GM12891 (cell line): ENCODE results near the gene DCDC2B.

Experiments
- DNase-seq: peaks from one replicate; pipeline ENCODE4 v3.0.0; 2011; ENCODE audit warnings: low spot score; ENCODE audit not compliant: insufficient read length
- FAIRE-seq: peaks from 2 replicates; lab custom pipeline; 2011; peaks lifted over from hg19 to GRCh38; lab: Jason Lieb, UNC
- PAX5 ChIP-seq: IDR thresholded peaks from 2 replicates; pipeline ENCODE4 v1.6.1; 2011; ENCODE audit warnings: low read length, moderate library complexity, mild to moderate bottlenecking; ENCODE audit not compliant: insufficient read depth, severe bottlenecking
- POLR2A ChIP-seq: IDR thresholded peaks from 2 replicates; pipeline ENCODE4 v1.6.1; 2011; ENCODE audit warnings: low read depth, low read length, control low read depth
- POLR2AphosphoS5 ChIP-seq: IDR thresholded peaks from 2 replicates; pipeline ENCODE4 v1.6.1; 2011; ENCODE audit warnings: low read depth, low read length, control low read depth
- POU2F2 ChIP-seq: IDR thresholded peaks from 2 replicates; pipeline ENCODE4 v1.6.1; 2011; ENCODE audit warnings: low read depth, mild to moderate bottlenecking, control low read depth, low read length, moderate library complexity
- SPI1 ChIP-seq: IDR thresholded peaks from 2 replicates; pipeline ENCODE4 v1.6.1; 2011; ENCODE audit warnings: low read depth, low read length, control low read depth
- TAF1 ChIP-seq: IDR thresholded peaks from 2 replicates; pipeline ENCODE4 v1.6.1; 2011; ENCODE audit warnings: low read depth, low read length, control low read depth

DCDC2B gene

DNA sequence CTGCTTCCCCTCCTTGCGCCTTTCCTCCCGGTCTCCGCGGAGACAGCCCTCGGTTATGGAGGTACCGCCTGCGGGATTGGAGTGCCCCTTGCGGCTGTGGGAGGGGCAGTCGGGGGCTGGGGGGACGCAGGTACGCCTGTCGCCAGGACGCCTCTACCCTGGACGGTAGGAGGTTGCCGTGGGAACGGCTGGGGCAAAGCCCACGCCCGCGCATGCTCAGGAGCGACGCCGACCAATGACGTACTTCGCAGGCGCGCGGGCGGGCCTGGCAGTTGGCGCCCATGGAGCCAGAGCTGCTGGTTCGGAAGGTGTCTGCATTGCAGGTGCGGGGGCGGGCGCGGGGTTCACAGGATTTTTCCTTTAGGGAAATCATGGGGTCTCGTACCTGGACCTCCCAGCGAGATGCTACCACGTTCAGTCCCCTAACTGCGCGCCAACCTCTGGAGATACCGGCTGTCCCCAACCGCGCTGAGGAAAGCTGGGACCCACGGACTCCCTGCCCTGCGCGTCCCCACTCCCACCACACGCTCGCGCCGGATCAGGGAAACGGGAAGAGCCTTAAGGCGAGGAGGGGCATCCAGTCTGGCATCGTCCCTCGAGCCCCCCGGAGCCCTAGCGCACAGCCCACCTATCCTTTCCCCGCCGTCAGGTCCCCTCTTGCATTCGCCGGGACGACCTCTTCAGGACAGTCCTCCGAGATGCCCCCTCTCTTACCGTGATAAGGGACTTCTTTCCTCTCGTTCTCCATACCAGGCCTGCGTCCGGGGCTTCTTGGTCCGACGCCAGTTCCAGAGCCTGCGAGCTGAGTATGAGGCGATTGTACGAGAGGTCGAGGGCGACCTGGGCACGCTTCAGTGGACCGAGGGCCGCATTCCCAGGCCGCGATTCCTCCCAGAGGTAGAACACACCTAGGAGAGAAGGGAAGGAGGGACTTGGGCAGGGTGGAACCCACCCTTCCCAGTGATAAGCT is 3.2 kb upstream of the DCDC2B start, which contains the start of gene IQCC:
IQCC (plus strand) TSS at position 271 of the 970 bp plus-strand sequence; CDS start at position 282, 11 bp downstream.
- peak; percentile 83 for TF ChIP-seq POLR2AphosphoS5
- no peak for TF ChIP-seq SPI1
- no peak; the same call in 1 of the 2 replicates for TF ChIP-seq POU2F2
- 0 out of 2 replicates have a peak, but pooled peaks have one; percentile 16 for TF ChIP-seq TAF1
- TF ChIP-seq POLR2A = peak; percentile 69
- no peak for TF ChIP-seq PAX5
- DNase-seq (peak; percentile 93), FAIRE-seq (peak; percentile 98)

DNA sequence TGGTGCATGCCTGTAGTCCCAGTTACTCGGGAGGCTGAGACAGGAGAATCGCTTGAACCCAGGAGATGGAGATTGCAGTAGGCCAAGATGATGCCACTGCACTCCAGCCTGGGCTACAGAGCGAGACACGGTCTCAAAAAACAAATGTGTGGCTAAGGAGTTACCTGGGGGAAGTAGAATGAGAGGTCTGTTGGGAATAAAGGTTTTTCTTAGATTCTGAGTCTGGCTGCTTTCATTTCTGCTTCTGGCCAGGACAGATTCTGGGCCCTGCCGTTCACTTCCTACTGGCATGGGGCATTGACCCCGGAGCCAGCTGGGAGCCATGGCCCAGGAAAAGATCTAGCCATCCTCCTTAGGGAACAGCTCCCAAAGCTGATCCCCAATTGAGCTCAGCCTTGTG is 420 bp upstream of the DCDC2B start:
- no peak for DNase-seq
- no peak for FAIRE-seq
- TF ChIP-seq TAF1 (no peak), POU2F2 (no peak), POLR2AphosphoS5 (no peak), PAX5 (no peak), POLR2A (no peak), SPI1 (no peak; the same call in 1 of the 2 replicates)

DNA sequence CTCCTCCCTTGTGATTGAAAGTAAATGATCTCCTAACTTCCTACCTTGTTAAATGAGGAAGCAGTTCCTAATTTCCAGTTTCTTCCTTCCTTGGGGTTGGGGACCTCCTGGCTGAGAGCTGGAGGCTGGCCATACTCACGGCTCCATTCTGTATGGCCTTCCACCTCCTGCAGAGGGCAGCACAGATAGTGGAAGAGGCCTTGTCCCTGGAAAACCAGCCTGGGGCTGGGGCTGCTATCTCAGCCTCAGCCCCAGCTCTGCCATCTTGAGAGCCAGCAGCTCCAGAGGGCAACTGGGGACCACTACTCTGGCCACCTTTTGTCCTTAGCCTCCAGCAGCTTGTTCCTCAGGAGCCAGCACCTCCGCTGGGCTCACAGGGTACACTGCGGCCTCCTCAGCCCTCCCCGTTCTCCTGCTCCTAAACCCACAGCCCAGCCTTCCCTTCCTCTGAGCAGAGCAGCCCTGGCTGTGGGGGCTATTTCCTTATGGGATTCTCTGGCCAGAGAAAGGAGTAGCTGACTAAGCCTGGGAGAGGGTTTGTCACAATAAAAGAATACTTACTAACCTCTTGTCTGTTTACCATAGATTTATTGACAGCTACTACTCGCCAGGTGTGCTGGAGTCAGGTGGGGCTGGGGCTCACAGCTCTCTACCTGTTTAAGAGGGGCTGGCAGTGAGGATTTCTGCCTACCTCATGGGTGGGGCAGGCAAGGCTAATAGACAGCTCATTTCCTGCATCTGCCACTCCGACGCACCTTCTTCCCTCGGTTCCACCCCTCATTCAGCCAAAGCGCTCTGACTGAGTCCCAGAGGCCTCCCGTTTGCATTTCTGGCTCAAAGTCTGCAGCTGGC is 7.0 kb downstream of the DCDC2B start:
- FAIRE-seq (peak; percentile 81), DNase-seq (peak; percentile 56)
- TF ChIP-seq POU2F2 = no peak
- TF ChIP-seq SPI1 = no peak
- no peak for TF ChIP-seq POLR2AphosphoS5
- TF ChIP-seq POLR2A = no peak
- TF ChIP-seq PAX5 = no peak

DNA sequence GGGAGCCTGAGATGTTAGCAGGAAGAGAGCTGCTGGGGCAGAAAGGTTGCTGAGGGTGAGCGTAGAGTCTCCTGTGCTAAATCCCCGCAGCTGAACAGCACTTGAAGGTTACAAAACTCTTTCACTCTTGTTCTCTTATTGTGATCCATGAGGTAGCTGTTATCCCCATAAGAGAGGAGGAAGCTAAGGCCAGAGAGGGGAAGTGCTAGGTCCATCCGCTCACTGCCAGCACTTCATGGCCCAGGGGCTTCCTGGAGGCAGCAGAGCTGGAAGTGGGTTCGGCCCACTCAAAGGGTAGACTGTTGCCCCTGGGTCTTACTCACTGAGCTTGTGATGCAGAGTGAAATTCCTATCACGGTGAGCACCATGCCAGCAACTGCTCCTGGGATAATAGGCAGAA is 7.7 kb downstream of the DCDC2B start:
- TF ChIP-seq SPI1 (no peak), POU2F2 (no peak), POLR2A (no peak), PAX5 (no peak), TAF1 (no peak)
- no peak for FAIRE-seq
- no peak for DNase-seq

GRCh38 chr1:32219022-32219421 is 10.1 kb downstream of the DCDC2B start:
- TF ChIP-seq POLR2AphosphoS5 (no peak), POU2F2 (no peak), POLR2A (no peak), TAF1 (no peak), PAX5 (no peak), SPI1 (no peak)
- FAIRE-seq (no peak), DNase-seq (no peak)

- TF ChIP-seq SPI1 = no peak
- TF ChIP-seq POLR2AphosphoS5 = no peak
- no peak for TF ChIP-seq POU2F2
- no peak for TF ChIP-seq TAF1
- no peak for TF ChIP-seq POLR2A
- TF ChIP-seq PAX5 = no peak
- no peak for DNase-seq
- no peak for FAIRE-seq
Measured at GRCh38 chr1:32220746-32221580, 12.1 kb downstream of the DCDC2B start.

GRCh38 chr1:32221581-32221979 is 12.7 kb downstream of the DCDC2B start:
- FAIRE-seq (peak; percentile 33), DNase-seq (no peak)
- no peak for TF ChIP-seq TAF1
- TF ChIP-seq SPI1 = no peak
- TF ChIP-seq POU2F2 = no peak
- no peak for TF ChIP-seq POLR2AphosphoS5
- TF ChIP-seq POLR2A = no peak
- no peak for TF ChIP-seq PAX5

GRCh38 chr1:32221980-32222755 is 13.3 kb downstream of the DCDC2B start, which contains the start of the genes EIF3I and TMEM234:
Gene EIF3I, plus strand, starts transcription at chr1:32222407. Its CDS starts 35 bp downstream, at chr1:32222442.
Gene TMEM234, minus strand, starts transcription at chr1:32222353. Its CDS starts 31 bp downstream, at chr1:32222322.
- peak; percentile 95 for FAIRE-seq
- TF ChIP-seq SPI1 (peak; percentile 25; the same call in 1 of the 2 replicates), POLR2AphosphoS5 (peak; percentile 90), POLR2A (peak; percentile 87), PAX5 (no peak), POU2F2 (no peak), TAF1 (peak; percentile 86)
- DNase-seq = peak; percentile 92
